Cerebellar cortex (tissue), 1 donor: Measurements from ENCODE around the gene FKBP8.

Experiments used
- DNase-seq: peaks from one replicate; pipeline ENCODE4 v3.0.0-alpha.2; 2015; ENCODE audit warnings: low spot score

FKBP8 gene

GRCh38 chr19:18483119-18483890, 60.1 kb downstream of the FKBP8 start:
- no peak for DNase-seq
